ENCODE results near the gene KRIT1.
"Not testable (repeated sequence)": the region's sequence is repeated elsewhere in the genome, so short reads cannot be mapped to it uniquely, and the experiment has no call there.

KRIT1 gene

GRCh38 chr7:92246360-92247101 lies 817 bp upstream of the KRIT1 start:
- DNase-seq = no peak

GRCh38 chr7:92244808-92245486 lies 767 bp downstream of the KRIT1 start:
- DNase-seq = no peak

- no peak for DNase-seq
Measured at GRCh38 chr7:92242972-92243371, 2.7 kb downstream of the KRIT1 start.

- DNase-seq = no peak
Measured at GRCh38 chr7:92230547-92230946, 15.2 kb downstream of the KRIT1 start.

GRCh38 chr7:92228742-92229141 lies 17.0 kb downstream of the KRIT1 start:
- no peak for DNase-seq

- no peak for DNase-seq
Measured at GRCh38 chr7:92228100-92228499, 17.6 kb downstream of the KRIT1 start.

- no peak for DNase-seq
Measured at GRCh38 chr7:92226981-92227380, 18.7 kb downstream of the KRIT1 start.

- DNase-seq = no peak
Measured at GRCh38 chr7:92221766-92222165, 23.9 kb downstream of the KRIT1 start.

- DNase-seq = no peak
Measured at GRCh38 chr7:92206672-92207071, 39.0 kb downstream of the KRIT1 start.

- no peak for DNase-seq
Measured at GRCh38 chr7:92205987-92206386, 39.7 kb downstream of the KRIT1 start.

GRCh38 chr7:92200791-92201190 lies 44.9 kb downstream of the KRIT1 start:
- DNase-seq = no peak

GRCh38 chr7:92192326-92192725 lies 53.4 kb downstream of the KRIT1 start:
- no peak for DNase-seq

GRCh38 chr7:92189246-92189645 lies 56.5 kb downstream of the KRIT1 start:
- not testable (repeated sequence) for DNase-seq

- DNase-seq = not testable (repeated sequence)
Measured at GRCh38 chr7:92184294-92184693, 61.4 kb downstream of the KRIT1 start.

GRCh38 chr7:92178928-92179924 lies 66.5 kb downstream of the KRIT1 start, which contains the start of gene LRRD1:
Gene LRRD1, minus strand, starts transcription at chr7:92179142. Its CDS starts 13,940 bp downstream, at chr7:92165202.
- peak; percentile 92 for DNase-seq

- DNase-seq = no peak
Measured at GRCh38 chr7:92177362-92177761, 68.4 kb downstream of the KRIT1 start.

GRCh38 chr7:92169529-92169928 lies 76.2 kb downstream of the KRIT1 start:
- DNase-seq = not testable (repeated sequence)

- no peak for DNase-seq
Measured at GRCh38 chr7:92161271-92161670, 84.4 kb downstream of the KRIT1 start.

GRCh38 chr7:92158660-92159575 lies 86.8 kb downstream of the KRIT1 start:
- no peak for DNase-seq

GRCh38 chr7:92156990-92157389 lies 88.7 kb downstream of the KRIT1 start:
- no peak for DNase-seq

- DNase-seq = no peak
Measured at GRCh38 chr7:92155108-92155739, 90.5 kb downstream of the KRIT1 start.

Measured in NCI-H2029 treated with DMSO at 0.1 percent for 48 hours (cell line).